Adrenal gland (tissue), 12 donors: Measurements from ENCODE around the gene BNC2. TPM values are rescaled to one million over a fixed set of nuclear protein-coding genes. Genes with fewer than 3 reads are reported as not detected.

Experiments
- DNase-seq, 7 donors: peaks; one replicate each; pipeline ENCODE4 v3.0.0-alpha.2; 2019 to 2020
- H3K27ac ChIP-seq, 5 donors: fragments of 200-600 bp; sonication (generic) in 4 of 5; 1 replicate in 3 of 5; 2 replicates in 2 of 5; pipeline versions ENCODE4 v1.5.1 to v1.8.0; 2016 to 2020; ENCODE audit warnings: mild to moderate bottlenecking in 1 of 5
- H3K27me3 ChIP-seq: fragments of 200-600 bp; 2 replicates; pipeline ENCODE4 v1.8.0; 2021
- H3K36me3 ChIP-seq, 2 donors: fragments of 200-600 bp; replicated peaks in 1 of 2; 1 replicate in 1 of 2; 2 replicates in 1 of 2; pipeline versions ENCODE4 v1.5.1 to v1.8.0; 2018 to 2022
- H3K4me1 ChIP-seq, 2 donors: fragments of 200-600 bp; replicated peaks in 1 of 2; 1 replicate in 1 of 2; 2 replicates in 1 of 2; pipeline versions ENCODE4 v1.5.1 to v1.8.0; 2018 to 2021
- H3K4me3 ChIP-seq, 4 donors: fragments of 200-600 bp; sonication (generic) in 3 of 4; one replicate each; pipeline ENCODE4 v1.5.1; 2016 to 2018
- H3K9me3 ChIP-seq, 3 donors: fragments of 200-600 bp; sonication (generic) in 1 of 3; replicated peaks in 1 of 3; 1 replicate in 2 of 3; 2 replicates in 1 of 3; pipeline versions ENCODE4 v1.5.1 to v1.8.0; 2016 to 2021
- POLR2A ChIP-seq, 2 donors: fragments of 450-650 bp; IDR thresholded peaks; one replicate each; pipeline ENCODE4 v1.6.1; 2017; ENCODE audit warnings: antibody characterized with exemption in 2 of 2, mild to moderate bottlenecking in 2 of 2, moderate library complexity in 1 of 2
- WGBS, 4 donors: extraction: QIAGEN DNeasy Blood & Tissue Kit in 2 of 4; methylation state at CpG; one replicate each; pipeline versions ENCODE4 v1.1.5 to v1.1.7; 2013 to 2017; 5-methylcytosine and 5-hydroxymethylcytosine counted together
- intact Hi-C, 2 donors: fragments of 100-400 bp; cut with DNase I; formaldehyde crosslinking; loops; one replicate each; pipeline versions ENCODE4 v1.14.1 to v1.15.0; 2022 to 2023
- polyA plus RNA-seq, 3 donors: library from polyadenylated mRNA; stranded (reverse); fragments of 200-250 nt in 2 of 3; fragments of 350-450 nt in 1 of 3; fragmentation: Illumina TruSeq in 1 of 3; extraction: RNeasy Lipid Tissue Mini Kit (QIAGEN cat#74804) in 1 of 3; gene quantifications; one replicate each; pipeline ENCODE4 v1.2.3, GENCODE V29; 2013 to 2014
- total RNA-seq, 9 donors: library from RNA; depleted of rRNA in 4 of 9; stranded (reverse); fragments of >200 nt in 4 of 9; fragments of 120-200 nt in 1 of 9; fragmentation: NEBNext Ultra II Directional in 1 of 9; extraction: Animal tissue kit (Norgen Biotek cat#: 25700) in 1 of 9; gene quantifications; one replicate each; pipeline versions ENCODE4 v1.1.0 to v1.2.4, GENCODE V29; 2013 to 2023
- TF ChIP-seq, protein P1 (sequence below), 6 experiments: fragments of 450-650 bp in 4 of 6; fragments of 200-600 bp in 2 of 6; sonication (generic) in 1 of 6; IDR thresholded peaks; 1 replicate in 5 of 6; 2 replicates in 1 of 6; pipeline versions ENCODE4 v1.5.1 to v1.8.0; 2016 to 2021; ENCODE audit warnings: antibody characterized with exemption in 6 of 6, mild to moderate bottlenecking in 2 of 6, moderate library complexity in 1 of 6
- donor health status: healthy with polysubstance abuse.
- donor health status: Bipolar disorder and iron deficiency.
- donor health status: DM: yes; HTN: yes; CAD: no.
- donor health status: DM: no; HTN: no; CAD: no.
- donor health status: DM: no; HTN: no; CAD: no.
- donor health status: DM: yes; HTN: yes; CAD: no.

Gene BNC2
- total and polyA plus RNA-seq, 12 donors = 1.1 to 11.1 (median 5.0) TPM

DNA sequence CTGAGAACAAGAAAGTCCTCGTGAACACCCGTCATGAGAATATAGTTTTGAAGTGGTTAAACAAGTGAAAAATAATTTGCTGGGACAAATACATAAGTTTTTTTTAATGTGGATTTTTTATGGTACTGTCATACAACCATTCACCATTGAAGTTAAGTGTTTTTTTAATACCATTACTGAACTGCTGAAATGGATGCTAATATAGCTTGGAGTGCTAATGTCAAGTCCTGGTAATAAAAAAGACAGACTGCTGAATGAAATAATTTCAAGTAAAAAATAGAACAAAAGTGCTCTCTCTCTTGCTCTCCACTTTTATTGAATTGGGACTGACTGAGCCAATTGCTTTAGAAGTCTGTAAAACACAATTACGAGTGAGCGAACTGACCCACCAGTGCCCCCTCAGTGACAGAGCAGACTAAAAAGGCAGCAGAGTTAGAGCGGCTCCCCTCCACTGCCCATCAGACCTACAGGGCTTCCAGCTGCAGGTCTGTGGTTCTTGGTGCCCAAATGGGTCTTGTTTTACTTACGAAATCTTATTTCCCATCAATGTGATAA is 442.5 kb downstream of the BNC2 start:
- intact Hi-C loops = no loop called here
- Histone ChIP-seq H3K4me1 (no peaks in the 10 kb centered on the region), H3K9me3 (no peaks in the 10 kb centered on the region), H3K27me3 (no peaks in the 10 kb centered on the region), H3K27ac (no peak overlapping the region), H3K36me3 (no peaks in the 10 kb centered on the region), H3K4me3 (no peak overlapping the region)
- 84 to 88% (median 85%) methylated on average over 6 of the region's 6 CpGs for WGBS, 4 donors
- TF ChIP-seq POLR2A (IDR thresholded peaks at IDR 0.05) = no peak
- TF ChIP-seq, protein P1, sequence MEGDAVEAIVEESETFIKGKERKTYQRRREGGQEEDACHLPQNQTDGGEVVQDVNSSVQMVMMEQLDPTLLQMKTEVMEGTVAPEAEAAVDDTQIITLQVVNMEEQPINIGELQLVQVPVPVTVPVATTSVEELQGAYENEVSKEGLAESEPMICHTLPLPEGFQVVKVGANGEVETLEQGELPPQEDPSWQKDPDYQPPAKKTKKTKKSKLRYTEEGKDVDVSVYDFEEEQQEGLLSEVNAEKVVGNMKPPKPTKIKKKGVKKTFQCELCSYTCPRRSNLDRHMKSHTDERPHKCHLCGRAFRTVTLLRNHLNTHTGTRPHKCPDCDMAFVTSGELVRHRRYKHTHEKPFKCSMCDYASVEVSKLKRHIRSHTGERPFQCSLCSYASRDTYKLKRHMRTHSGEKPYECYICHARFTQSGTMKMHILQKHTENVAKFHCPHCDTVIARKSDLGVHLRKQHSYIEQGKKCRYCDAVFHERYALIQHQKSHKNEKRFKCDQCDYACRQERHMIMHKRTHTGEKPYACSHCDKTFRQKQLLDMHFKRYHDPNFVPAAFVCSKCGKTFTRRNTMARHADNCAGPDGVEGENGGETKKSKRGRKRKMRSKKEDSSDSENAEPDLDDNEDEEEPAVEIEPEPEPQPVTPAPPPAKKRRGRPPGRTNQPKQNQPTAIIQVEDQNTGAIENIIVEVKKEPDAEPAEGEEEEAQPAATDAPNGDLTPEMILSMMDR (IDR thresholded peaks at IDR 0.05) = no peak
- DNase-seq = no peak

DNA sequence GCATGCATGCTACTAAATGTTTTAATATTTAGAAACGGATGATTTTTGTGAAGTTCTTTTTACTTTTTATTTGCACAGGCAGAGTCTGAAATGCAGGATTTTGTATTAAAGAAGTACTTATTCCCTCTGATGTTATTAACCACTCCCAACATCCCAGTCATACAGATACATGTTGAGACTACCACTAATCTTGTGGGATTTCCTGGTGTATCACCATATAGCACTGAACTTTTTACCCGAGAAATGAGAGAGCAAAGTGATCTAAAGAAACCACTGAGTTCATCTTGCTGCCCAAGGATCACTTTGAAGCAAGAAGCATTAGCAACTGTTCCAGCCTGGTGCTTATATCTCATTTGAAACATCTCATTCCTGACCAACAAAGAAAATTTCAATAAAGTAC is 443.8 kb downstream of the BNC2 start:
- Histone ChIP-seq H3K4me3 (no peak overlapping the region), H3K9me3 (no peaks in the 10 kb centered on the region), H3K4me1 (no peaks in the 10 kb centered on the region), H3K36me3 (no peaks in the 10 kb centered on the region), H3K27ac (no peak overlapping the region), H3K27me3 (no peaks in the 10 kb centered on the region)
- 54 to 86% (median 74%) methylated on average over 2 of the region's 2 CpGs for WGBS, 4 donors
- DNase-seq = no peak
- intact Hi-C loops = no loop called here
- TF ChIP-seq POLR2A (IDR thresholded peaks at IDR 0.05) = no peak

DNA sequence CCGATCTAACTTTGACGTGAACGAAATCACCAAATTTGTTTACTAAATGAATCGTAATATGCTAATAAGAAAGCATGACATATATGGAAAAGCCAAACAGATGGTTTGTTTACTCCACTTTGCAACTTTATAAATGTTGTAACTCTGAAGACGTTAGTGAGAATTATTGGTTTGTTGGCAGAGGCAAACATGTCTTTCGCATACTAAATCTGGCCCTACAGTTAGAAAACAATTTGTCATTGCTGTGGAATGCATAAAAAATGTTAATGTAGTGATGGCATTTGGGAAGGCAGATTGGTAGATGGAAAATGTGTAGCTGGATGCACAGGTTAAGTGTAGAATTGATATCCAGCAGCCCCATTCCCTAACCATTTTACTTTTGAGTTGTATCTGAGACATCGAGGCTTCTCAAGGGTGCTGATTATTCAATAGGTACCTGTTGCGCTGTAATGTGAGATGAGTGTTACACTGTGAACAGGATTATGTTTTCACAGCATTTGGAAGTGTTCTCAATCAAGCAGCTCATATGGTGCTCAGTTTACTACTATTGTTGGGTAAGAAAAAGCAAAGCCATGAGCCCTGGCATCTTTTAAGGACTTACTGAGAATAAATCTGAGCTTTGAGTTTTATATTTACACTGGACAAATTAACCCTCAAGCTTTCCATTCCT is 444.8 kb downstream of the BNC2 start:
- no peak for TF ChIP-seq POLR2A (IDR thresholded peaks at IDR 0.05)
- TF ChIP-seq, protein P1 (IDR thresholded peaks at IDR 0.05) = no peak
- 65 to 78% (median 69%) methylated on average over 8 of the region's 8 CpGs for WGBS, 4 donors
- intact Hi-C loops = no loop called here
- no peaks in the 10 kb centered on the region for H3K36me3 ChIP-seq
- DNase-seq = no peak
- no peaks in the 10 kb centered on the region for H3K27me3 ChIP-seq
- no peak overlapping the region for H3K27ac ChIP-seq
- H3K4me3 ChIP-seq = no peak overlapping the region
- H3K9me3 ChIP-seq = no peaks in the 10 kb centered on the region
- no peaks in the 10 kb centered on the region for H3K4me1 ChIP-seq

DNA sequence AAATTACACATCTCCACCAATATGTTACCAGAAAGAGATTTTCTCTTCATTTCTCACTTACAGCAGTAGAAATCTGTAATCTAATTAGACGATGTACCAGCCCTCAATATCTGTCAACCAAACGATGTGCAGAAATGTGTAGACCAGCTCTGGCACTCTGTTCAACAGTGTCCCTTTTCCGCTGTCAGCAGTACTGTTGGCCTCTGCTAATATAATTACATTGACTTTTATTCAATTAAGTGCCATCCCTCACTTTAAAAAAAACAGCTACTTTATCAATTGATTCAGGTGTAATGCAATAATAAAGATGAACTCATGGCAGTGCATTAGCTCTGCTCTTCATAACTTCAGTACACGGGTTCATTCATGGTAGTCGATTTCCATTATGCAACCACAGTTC is 448.4 kb downstream of the BNC2 start:
- DNase-seq = no peak
- Histone ChIP-seq H3K4me1 (no peaks in the 10 kb centered on the region), H3K4me3 (no peak overlapping the region), H3K9me3 (no peaks in the 10 kb centered on the region), H3K36me3 (no peaks in the 10 kb centered on the region), H3K27me3 (no peaks in the 10 kb centered on the region), H3K27ac (no peak overlapping the region)
- TF ChIP-seq POLR2A (IDR thresholded peaks at IDR 0.05) = no peak
- TF ChIP-seq, protein P1 (IDR thresholded peaks at IDR 0.05) = no peak
- intact Hi-C loops = no loop called here
- WGBS, 4 donors = 75 to 86% (median 83%) methylated on average over 5 of the region's 5 CpGs

DNA sequence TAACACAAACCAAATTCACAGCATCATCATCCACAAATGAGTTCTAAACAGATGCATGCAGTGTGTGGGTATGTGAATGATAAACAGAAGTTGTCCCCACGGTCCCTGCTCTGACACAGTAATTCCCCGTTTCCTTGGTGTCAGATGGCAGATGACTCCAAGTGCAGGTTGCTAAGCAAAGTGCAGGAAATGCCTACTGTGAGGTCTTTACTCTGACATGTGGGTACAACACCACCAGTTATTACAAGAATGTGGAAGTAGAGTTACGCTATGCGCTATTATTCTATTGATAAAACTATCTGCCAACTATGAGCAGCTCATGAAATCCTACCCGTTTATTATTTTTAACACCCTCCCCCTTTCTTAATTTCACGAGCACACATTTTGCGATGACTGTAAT is 448.9 kb downstream of the BNC2 start:
- no peaks in the 10 kb centered on the region for H3K4me1 ChIP-seq
- H3K4me3 ChIP-seq = no peak overlapping the region
- WGBS, 4 donors = 71 to 80% (median 74%) methylated on average over 7 of the region's 7 CpGs
- no peak for TF ChIP-seq POLR2A (IDR thresholded peaks at IDR 0.05)
- TF ChIP-seq, protein P1 (IDR thresholded peaks at IDR 0.05) = no peak
- H3K27me3 ChIP-seq = no peaks in the 10 kb centered on the region
- no peaks in the 10 kb centered on the region for H3K9me3 ChIP-seq
- H3K27ac ChIP-seq = no peak overlapping the region
- intact Hi-C loops = no loop called here
- H3K36me3 ChIP-seq = no peaks in the 10 kb centered on the region
- no peak for DNase-seq
